Renal pelvis (tissue), 4 donors: ENCODE data around the gene CAMSAP2. TPM values are rescaled to one million over a fixed set of nuclear protein-coding genes. Genes with fewer than 3 reads are reported as not detected.

ENCODE experiments used
- DNase-seq: peaks from one replicate; pipeline ENCODE4 v3.0.0-alpha.2; 2013
- polyA plus RNA-seq, 3 donors: library from polyadenylated mRNA; unstranded; fragments of 120-200 nt; gene quantifications; one replicate each; pipeline ENCODE4 v1.2.1, GENCODE V29; 2013; ENCODE audit not compliant: insufficient read length in 3 of 3

Gene CAMSAP2
- polyA plus RNA-seq, 3 donors, result 33.9 to 39.5 (median 36.0) TPM

- DNase-seq, result no peak
These were observed 158.6 kb downstream of the CAMSAP2 start for GRCh38 chr1:200897259-200897658.

GRCh38 chr1:200899015-200899386, 160.3 kb downstream of the CAMSAP2 start:
- DNase-seq, result no peak

- DNase-seq, result no peak
These were observed 160.8 kb downstream of the CAMSAP2 start for GRCh38 chr1:200899451-200899915.

GRCh38 chr1:200899954-200900867, 161.5 kb downstream of the CAMSAP2 start:
- no peak for DNase-seq

- no peak for DNase-seq
These were observed 162.2 kb downstream of the CAMSAP2 start for GRCh38 chr1:200900877-200901276.

GRCh38 chr1:200901350-200901749, 162.7 kb downstream of the CAMSAP2 start:
- DNase-seq, result no peak

GRCh38 chr1:200901796-200902444, 163.2 kb downstream of the CAMSAP2 start:
- DNase-seq, result no peak

GRCh38 chr1:200903793-200904192, 165.1 kb downstream of the CAMSAP2 start:
- no peak for DNase-seq

- no peak for DNase-seq
These were observed 166.1 kb downstream of the CAMSAP2 start for GRCh38 chr1:200904772-200905171.

GRCh38 chr1:200905411-200906052, 166.8 kb downstream of the CAMSAP2 start:
- DNase-seq, result no peak

GRCh38 chr1:200906491-200906890, 167.8 kb downstream of the CAMSAP2 start:
- DNase-seq, result no peak

GRCh38 chr1:200907611-200908097, 169.0 kb downstream of the CAMSAP2 start:
- no peak for DNase-seq

- DNase-seq, result no peak
These were observed 169.6 kb downstream of the CAMSAP2 start for GRCh38 chr1:200908191-200908868.

GRCh38 chr1:200909071-200909470, 170.4 kb downstream of the CAMSAP2 start:
- DNase-seq, result no peak

- no peak for DNase-seq
These were observed 171.1 kb downstream of the CAMSAP2 start for GRCh38 chr1:200909757-200910239.

Other genes with a start within 250 kb of the CAMSAP2 start
- gene KIF14, start 118.1 kb upstream of the CAMSAP2 start, polyA plus RNA-seq, result 1 to 10 TPM; 6.0 to 8.0 (median 7.6) TPM
- 10 to 100 TPM; 22.3 to 29.4 (median 28.6) TPM for gene DDX59, start 69.0 kb upstream of the CAMSAP2 start, polyA plus RNA-seq
- gene GPR25, start 134.1 kb downstream of the CAMSAP2 start, polyA plus RNA-seq, result under 1 TPM in 1 of 3 donors, not detected in 2; 0.07 TPM
- 10 to 100 TPM; 36.5 to 49.0 (median 46.5) TPM for gene INAVA, start 156.0 kb downstream of the CAMSAP2 start, polyA plus RNA-seq